Measurements from ENCODE around the gene MPC2.

MPC2 gene
- total RNA-seq, result 31.6 to 68.9 (median 40.8) reads per million in 4 donors

GRCh38 chr1:167936930-167937708 is at the start of gene MPC2:
Gene MPC2, minus strand, starts transcription at chr1:167937072. Its CDS starts 1,231 bp downstream, at chr1:167935841.
- peak; percentile 37 to 65 (median 50) for DNase-seq

GRCh38 chr1:167984886-167985489 is 48.1 kb upstream of the MPC2 start:
- no peak for DNase-seq

GRCh38 chr1:167983797-167984420 is 47.0 kb upstream of the MPC2 start:
- DNase-seq, result no peak

DNA sequence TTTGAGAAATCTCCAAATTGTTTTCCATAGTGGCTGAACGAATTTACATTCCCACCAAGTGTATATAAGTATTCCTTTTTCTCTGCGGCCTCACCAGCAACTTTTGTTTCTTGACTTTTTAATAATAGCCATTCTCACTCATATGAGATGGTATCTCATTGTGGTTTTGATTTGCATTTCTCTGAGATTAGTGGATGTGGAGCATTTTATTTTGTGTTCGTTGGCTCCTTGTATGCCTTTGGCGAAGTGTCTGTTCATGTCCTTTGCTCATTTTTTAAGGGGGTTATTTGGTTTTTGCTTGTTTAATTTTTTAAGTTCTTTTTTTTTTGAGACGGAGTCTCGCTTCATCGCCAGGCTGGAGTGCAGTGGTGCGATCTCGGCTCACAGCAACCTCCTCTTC is 45.1 kb upstream of the MPC2 start:
- DNase-seq, result no peak

DNA sequence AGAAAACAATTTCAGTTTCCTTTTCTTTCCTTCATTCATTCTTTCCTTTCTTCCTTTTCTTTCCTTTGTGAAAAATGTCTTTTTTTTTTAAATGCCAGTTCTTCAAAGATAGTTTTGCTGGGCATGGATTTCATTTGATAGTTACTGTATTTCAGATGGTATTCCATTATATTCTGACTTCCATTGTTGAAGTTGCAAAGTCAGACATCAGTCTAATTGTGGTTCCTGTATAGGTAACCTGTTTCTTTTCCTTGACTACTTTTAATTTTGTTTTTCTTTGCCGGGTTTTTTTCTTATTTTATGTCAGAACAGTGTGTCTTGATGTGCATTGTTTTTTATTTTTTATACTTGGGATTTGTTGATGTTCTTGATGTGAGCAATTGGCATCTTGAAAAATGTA is 40.4 kb upstream of the MPC2 start:
- no peak for DNase-seq

- no peak for DNase-seq
Measured at GRCh38 chr1:167974698-167975097, 37.8 kb upstream of the MPC2 start.

- no peak for DNase-seq
Measured at GRCh38 chr1:167973832-167974231, 37.0 kb upstream of the MPC2 start.

DNA sequence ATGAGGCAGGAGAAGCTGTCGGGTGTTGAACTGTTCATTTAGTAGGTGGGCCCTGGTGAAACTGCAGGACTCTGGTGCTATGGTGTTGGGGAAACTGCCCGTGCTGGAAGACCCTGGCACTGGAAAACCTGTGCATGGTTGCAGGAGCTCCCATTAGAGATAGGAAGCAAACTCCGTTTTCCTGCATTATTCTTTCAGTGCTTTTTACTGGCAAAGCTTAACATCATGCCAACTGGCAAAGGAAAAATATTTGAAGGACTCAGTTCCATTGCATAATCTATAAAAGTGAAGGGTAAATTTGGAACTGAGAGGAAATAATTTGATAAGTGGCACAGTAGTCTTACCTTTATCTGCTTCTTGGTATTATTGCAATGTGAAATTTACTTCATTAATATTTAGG is 31.7 kb upstream of the MPC2 start:
- no peak for DNase-seq

- DNase-seq, result no peak
Measured at GRCh38 chr1:167966050-167966449, 29.2 kb upstream of the MPC2 start.

DNA sequence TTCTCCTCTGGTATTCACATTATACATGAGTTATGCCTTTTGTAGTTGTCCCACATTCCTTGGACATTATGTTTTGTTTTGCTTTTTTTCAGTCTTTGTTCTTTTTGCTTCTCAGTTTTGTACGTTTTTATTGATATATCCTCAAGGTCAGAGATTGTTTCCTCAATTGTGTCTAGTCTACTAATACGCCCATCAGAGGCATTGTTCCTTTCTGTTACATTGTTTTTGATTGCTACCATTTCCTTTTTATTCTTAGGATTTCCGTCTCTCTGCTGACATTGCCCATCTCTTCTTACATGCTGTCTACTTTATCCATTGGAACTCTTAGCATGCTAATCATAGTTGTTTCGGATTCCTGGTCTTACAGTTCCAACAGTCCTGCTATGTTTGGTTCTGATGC is 27.8 kb upstream of the MPC2 start:
- no peak for DNase-seq

- no peak for DNase-seq
Measured at GRCh38 chr1:167957710-167958109, 20.8 kb upstream of the MPC2 start.

GRCh38 chr1:167955915-167956314 is 19.0 kb upstream of the MPC2 start:
- no peak for DNase-seq

DNA sequence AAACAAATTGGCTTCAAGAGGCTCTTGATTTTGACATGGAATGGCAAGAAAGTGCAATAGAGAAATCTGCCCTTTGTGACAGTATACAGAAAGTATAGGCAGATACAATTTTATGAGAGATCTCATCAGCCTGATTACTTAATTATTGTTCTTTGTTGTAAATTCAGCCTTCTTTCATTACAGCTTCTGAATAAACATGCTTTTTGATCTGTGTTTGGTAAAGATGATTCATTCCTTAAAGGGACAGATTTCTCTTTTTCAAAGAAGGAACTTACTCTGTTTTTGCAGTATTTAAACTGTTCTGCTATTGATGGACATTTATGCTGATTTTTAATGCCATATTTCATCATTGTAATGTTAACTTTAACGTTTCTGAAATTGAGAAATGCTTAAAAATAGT is 13.7 kb upstream of the MPC2 start:
- no peak for DNase-seq

DNA sequence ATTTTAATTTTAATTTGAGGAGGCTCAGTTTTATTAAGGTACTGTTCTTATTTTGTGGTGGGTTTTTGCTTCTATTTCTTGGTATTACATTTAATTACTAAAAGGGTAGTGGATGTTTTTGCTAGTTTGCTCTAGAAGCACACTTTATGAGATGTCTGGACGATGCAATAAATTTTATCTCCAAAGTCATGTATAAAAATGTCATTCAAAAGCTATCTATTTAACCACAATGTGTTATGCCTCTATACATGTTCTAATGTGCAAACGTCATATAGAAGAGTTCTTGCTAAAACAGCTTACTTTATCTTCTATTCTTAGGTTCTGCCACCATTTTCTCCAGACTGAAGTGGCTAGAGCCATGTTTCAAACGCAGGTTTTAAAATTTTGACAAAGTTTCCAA is 12.9 kb upstream of the MPC2 start:
- no peak for DNase-seq

DNA sequence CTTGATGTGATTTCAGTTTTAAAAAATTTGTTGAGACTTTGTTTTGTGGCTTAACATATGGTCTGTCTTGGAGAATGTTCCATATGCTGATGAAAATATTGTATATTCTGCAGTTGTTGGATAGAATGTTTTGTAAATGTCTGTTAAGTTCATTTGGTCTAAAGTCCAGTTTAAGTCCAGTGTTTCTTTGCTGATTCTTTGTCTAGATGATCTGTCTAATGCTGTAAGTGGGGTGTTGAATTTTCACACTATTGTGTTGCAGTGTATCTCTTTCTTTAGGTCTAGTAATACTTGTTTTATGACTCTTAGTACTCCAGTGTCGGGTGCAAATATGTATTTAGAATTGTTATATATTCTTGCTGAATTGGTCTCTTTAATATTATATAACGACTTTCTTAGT is 10.9 kb upstream of the MPC2 start:
- DNase-seq, result no peak

- no peak for DNase-seq
Measured at GRCh38 chr1:167943541-167943940, 6.7 kb upstream of the MPC2 start.

GRCh38 chr1:167940264-167940663 is 3.4 kb upstream of the MPC2 start:
- DNase-seq, result no peak

DNA sequence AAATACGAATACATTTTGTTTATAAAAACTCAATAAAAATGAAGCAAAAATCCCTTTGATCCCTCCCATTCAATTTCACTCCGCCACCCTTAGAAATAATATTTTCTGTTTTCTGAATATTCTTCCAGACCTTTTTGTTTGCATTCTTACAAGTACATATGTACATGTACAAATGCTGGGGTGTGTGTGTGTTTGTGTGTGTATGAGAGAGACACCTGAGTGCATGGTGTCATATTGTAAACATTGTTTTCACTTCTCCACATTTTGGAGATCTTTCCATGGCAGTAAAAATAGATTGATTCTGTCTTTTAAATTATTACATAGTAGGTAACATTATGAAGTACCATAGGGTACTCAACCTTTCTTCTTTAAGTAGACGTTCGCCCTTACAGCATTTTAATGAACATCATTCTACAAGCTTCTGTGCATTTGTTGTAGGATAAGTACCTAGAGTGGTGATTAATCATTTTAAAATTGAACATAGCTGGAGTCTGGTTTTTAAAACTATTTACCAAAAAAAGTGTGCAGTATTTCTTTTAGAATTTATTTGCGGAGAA is 1.3 kb upstream of the MPC2 start:
- no peak for DNase-seq

DNA sequence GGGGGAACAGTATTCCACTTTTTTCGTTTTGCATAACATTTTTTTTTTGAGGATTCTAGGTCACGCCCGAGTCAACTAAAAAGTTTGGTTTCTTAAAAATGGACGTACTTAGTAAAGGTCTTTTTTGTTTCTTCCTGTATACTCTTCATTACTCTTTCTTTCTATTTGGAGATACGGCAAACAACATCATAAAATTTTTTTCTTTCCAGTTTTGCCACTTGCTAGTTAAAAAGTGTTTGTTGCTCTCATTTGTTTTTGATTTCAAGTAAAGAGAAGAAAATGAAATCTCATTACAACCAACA is 788 bp upstream of the MPC2 start:
- DNase-seq, result no peak

- DNase-seq, result peak; percentile 95 to 99 (median 96)
Measured at GRCh38 chr1:167936068-167936929, 573 bp downstream of the MPC2 start, which contains the start of gene DCAF6. Gene DCAF6, plus strand, starts transcription at chr1:167936683. Its CDS starts 229 bp downstream, at chr1:167936912.

GRCh38 chr1:167935216-167936067 is 1.4 kb downstream of the MPC2 start:
- peak in 1 of 5 donors; percentile 53 for DNase-seq

Measured in T-helper 1 cell (primary cell).